SH-SY5Y (cell line): ENCODE results near the gene C12orf43.

Source experiments
- GATA2 ChIP-seq: IDR thresholded peaks from 2 replicates; pipeline ENCODE4 v1.6.1; 2011; ENCODE audit warnings: mild to moderate bottlenecking, low read depth, low read length
- GATA3 ChIP-seq: IDR thresholded peaks from 2 replicates; pipeline ENCODE4 v1.6.1; 2011; ENCODE audit warnings: low read depth, mild to moderate bottlenecking, low read length, moderate library complexity

Gene C12orf43

DNA sequence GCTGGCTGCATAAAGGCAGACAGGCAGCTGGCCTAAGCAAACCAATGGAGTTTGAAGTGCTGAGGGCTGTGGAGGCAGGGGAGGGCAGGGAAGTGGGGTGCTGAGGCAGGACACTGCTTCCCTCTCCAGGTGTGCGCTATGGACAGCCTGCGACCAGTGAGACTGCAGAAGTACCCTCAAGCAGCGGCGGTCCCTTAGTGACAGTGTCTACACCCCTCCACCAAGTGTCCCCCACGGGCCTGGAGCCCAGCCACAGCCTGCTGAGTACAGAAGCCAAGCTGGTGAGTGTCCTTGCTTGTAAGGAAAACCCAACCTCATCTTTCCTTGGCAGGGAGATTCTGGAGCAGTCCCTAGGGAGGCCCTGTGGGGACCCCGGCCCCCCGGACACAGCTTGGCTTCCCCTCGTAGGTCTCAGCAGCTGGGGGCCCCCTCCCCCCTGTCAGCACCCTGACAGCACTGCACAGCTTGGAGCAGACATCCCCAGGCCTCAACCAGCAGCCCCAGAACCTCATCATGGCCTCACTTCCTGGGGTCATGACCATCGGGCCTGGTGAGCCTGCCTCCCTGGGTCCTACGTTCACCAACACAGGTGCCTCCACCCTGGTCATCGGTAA lies 20.0 kb downstream of the C12orf43 start:
- TF ChIP-seq GATA2, result no peak
- TF ChIP-seq GATA3, result no peak

DNA sequence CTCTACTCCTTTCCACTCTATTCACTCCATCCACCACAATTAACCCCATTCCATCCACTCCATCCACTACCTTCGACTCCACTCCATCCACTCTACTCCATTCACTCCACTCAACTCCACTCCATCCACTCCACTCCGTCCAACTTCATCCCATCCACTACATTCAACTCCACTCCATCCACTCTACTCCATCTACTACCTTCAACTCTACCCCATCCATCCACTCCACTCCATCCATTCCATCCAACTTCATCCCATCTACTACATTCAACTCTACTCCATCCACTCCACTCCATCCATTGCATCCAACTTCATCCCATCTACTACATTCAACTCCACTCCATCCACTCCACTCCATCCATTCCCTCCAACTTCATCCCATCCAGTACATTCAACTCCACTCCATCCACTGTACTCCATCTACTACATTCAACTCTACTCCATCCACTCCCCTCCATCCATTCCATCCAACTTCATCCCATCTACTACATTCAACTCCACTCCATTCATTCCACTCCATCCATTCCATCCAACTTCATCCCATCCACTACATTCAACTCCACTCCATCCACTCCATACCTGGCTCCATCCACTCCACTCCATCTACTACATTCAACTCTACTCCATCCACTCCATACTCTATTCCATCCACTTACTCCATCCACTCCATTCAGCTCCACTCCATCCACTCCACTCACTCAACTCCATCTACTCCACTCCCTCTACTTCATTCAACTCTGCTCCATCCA lies 21.5 kb downstream of the C12orf43 start:
- TF ChIP-seq GATA3, result no peak
- TF ChIP-seq GATA2, result no peak

DNA sequence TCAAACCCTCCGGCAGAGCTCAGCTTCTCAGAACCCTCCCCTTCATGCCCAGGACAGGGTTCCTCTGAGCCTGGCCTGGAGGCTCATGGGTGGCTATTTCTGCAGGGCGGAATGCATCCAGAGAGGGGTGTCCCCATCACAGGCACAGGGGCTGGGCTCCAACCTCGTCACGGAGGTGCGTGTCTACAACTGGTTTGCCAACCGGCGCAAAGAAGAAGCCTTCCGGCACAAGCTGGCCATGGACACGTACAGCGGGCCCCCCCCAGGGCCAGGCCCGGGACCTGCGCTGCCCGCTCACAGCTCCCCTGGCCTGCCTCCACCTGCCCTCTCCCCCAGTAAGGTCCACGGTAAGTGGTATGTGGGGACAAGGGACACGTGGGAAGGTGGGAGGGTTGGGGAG lies 22.2 kb downstream of the C12orf43 start:
- TF ChIP-seq GATA2, result no peak
- TF ChIP-seq GATA3, result no peak

DNA sequence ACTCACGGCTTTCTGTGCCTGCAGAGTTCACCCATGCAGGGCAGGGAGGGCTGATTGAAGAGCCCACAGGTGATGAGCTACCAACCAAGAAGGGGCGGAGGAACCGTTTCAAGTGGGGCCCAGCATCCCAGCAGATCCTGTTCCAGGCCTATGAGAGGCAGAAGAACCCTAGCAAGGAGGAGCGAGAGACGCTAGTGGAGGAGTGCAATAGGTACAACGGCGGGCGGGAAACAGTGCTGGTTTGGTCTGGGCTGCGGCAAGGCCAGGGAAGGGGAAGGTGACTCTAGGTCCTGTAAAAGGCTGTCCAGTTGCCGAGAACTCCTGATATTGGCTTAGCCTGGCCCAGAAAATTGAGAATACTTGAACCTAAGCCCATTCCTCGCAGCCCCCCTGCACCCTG lies 22.8 kb downstream of the C12orf43 start:
- TF ChIP-seq GATA3, result no peak
- no peak for TF ChIP-seq GATA2

DNA sequence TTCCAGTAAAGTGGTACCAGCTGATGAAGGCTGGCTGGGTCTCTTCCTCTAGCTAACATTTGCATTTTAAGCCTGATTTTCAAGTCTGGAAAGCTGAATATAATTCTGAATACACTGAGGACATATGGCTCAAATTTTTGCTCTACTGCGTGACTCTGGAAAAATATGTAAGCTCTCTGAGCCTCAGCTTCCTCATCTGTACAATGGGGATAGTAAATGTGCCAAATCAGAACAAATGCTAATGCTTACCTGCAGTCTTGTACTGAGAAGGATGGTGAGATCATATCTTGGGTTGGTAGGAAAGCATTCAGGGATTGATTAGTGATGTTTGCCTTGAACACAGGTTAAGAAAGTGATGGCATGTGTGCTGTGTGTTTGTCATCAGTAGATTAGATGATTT lies 23.3 kb downstream of the C12orf43 start:
- TF ChIP-seq GATA3 (no peak), GATA2 (no peak)

DNA sequence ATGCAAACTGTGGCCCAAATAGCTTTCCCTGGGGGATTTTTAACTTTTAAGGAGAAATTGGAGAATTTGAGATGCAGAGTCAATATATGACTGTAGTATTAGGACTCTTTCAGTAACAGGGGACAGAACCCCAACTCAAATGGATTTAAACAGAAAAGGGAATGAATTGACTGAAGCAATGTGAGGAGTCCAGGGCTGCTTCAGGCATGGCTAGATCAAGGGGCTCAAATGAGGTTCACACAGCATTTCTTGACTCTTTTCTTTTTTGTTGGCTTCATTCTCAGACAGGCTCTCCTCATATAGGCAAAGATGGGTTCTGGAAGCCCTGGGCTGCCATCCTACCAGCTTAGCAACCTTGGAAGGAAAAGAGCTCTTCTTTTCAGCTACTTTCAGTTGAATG lies 24.3 kb downstream of the C12orf43 start:
- TF ChIP-seq GATA2 (no peak), GATA3 (no peak)

DNA sequence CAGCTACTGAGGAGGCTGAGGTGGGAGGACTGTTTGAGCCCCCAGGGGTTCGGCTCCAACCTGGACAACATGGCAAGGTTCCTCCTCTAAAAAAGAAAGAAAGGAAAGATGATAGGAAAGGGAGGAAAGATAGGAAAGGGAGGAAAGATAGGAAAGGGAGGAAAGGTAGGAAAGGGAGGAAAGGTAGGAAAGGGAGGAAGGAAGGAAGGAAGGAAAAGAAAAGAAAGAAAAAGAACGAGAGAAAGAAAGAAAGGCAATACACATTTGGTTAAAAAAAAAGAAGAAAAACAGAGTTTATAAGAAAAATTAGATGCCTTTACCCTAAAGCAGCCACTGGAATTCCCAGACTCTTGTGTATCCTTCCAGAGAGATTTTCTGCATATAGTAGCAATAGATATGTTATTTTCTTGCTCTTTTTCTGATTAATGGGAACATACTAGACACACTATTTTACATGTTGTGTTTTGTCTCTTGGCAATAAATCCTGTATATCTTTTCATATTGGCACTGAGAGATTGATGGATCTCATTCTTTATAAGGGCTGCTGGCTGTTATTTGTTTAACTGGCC lies 25.7 kb downstream of the C12orf43 start:
- TF ChIP-seq GATA2 (no peak), GATA3 (no peak)

DNA sequence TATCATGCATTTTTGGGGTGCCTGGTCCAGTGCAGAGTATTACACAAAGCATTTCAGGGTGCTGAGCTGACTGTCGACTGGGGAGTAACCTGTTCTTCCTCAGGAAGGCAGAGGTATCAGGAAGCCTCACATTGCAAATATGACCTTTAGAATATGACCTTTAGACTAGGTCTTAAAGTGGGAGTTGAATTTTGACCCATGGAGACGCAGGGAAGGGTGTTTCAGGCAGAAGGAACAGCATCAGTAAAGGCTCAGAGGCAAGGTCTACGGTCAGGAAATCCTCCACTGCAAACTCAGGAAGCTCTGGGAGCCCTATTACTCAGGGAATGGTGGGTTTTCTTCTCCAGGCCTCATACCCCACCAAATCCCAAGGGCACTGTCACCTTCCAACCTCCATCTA lies 26.6 kb downstream of the C12orf43 start:
- TF ChIP-seq GATA3, result no peak
- TF ChIP-seq GATA2, result no peak

DNA sequence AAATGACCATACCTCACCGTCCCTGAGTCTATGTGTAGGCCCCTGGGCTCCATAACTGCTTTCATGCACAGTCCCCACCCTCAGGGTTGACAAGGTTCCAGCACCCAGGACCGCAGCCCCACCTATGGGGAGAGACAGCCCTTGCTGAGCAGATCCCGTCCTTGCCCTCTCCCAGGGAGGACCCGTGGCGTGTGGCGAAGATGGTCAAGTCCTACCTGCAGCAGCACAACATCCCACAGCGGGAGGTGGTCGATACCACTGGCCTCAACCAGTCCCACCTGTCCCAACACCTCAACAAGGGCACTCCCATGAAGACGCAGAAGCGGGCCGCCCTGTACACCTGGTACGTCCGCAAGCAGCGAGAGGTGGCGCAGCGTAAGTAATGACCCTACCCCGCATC lies 27.6 kb downstream of the C12orf43 start:
- no peak for TF ChIP-seq GATA3
- no peak for TF ChIP-seq GATA2

DNA sequence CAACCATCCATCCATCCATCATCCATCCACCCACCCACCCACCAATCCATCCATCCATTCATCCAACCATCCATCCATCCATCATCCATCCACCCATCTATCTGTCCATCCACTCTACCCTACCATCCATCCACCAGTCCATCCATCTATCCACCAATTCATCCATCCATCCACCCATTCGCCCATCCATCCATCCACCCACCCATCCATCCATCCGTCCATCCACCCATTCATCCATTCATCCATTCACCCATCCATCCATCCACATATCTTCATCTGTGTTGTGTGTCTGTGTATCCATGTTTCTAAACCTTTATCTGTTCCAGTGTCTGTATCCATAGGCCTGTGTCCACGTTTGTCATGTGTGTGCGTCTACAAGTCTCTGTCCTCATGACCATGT lies 28.1 kb downstream of the C12orf43 start:
- TF ChIP-seq GATA3, result no peak
- TF ChIP-seq GATA2, result no peak

DNA sequence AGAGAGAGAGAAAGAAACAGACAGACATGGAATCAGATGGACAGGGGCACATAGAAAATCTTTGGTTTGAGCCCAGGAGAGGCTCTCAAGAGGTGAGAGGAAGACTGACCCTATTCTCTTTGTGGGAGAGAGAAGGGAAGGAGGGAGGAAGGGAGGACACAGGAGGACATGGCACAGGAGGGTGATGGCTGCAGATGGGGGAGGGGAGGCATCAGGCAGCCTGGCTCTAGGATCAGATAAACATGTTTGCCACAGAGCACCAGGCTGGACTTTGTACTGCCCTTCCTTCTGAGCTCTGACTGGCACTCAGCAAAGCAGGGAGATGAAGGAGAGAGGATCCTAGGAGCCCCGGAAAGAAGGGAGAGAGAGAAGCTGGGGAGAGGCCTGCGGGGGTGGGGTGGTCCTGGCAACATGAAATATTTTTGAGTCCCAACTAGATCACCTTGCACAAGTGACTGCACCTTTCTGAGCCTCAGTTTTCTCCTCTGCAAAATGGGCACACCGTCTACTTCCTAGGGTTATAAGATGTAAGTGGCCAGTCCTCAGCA lies 31.9 kb downstream of the C12orf43 start:
- TF ChIP-seq GATA2, result peak; percentile 68
- no peak for TF ChIP-seq GATA3

DNA sequence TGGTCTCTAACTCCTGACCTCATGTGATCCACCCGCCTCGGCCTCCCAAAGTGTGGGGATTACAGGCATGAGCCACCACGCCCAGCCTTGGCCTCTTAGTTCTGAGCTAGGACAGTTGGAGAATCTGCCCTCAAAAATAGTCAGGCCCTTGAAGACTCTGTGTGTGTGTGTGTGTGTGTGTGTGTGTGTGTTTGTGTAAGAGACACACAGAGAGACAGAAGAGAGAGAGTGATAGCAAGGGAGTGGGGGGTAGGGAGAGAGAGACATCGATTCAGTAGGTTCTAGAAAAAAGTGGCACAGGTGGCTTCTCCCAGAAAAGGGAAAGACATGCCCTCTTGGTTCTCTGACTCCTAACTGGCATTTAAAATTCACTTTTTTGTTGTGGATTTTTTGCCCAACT lies 32.5 kb downstream of the C12orf43 start:
- TF ChIP-seq GATA3 (no peak), GATA2 (no peak)

DNA sequence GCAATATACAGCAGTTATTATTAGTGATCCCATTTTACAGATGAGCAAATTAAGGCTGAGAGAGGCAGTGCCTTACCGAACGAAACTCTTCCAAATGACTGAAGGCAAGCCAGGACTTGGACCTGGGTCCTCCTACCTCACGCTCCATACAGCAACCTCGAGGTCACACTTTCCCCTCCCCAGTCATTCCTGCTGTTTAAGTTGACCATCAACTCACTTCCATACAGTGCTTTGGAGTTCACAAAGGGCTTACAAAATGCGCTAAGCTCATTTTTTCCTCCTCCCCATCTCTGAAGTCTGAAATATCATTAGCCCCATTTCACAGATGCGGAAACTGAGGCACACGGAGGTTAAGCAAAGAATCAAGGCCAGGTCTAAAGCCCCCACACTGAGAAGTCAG lies 33.6 kb downstream of the C12orf43 start:
- no peak for TF ChIP-seq GATA3
- TF ChIP-seq GATA2, result no peak

DNA sequence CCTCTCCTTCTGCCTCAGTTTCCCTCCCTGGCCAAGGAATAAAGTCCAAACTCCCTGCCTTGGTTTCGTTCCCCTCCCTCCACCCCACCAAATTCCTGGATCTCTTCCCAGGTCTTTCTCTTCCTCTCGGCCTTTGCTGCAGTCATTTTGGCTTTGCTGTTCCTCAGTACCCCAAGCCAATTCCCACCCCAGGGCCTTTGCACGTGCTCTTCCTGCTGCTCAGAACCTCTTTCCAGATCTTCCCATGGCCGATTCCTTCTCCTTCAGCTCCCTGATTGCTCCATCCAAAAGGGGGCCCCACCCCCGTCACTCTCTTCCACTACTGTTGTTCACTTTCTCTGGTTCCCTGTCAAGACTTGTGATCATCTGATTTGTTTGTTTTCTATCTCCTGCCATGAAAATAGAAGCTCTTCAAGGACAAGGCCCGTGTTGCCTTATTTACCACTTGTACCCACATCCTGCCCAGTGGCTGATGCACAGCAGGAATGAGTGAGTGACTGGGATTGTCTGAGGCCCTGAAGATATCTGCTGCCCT lies 34.8 kb downstream of the C12orf43 start:
- TF ChIP-seq GATA2 (no peak), GATA3 (no peak)
